Mammary epithelial cell (primary cell): ENCODE data around the gene DAG1.

Experiments used
- CTCF ChIP-seq, 2 donors: IDR thresholded peaks in 1 of 2; conservative IDR thresholded peaks in 1 of 2; 2 replicates each; pipeline ENCODE4 v1.5.1; 2011 to 2012; ENCODE audit warnings: inconsistent platforms in 2 of 2, low read length in 2 of 2, mild to moderate bottlenecking in 2 of 2, control low read depth in 1 of 2, low read depth in 1 of 2; ENCODE audit not compliant: insufficient read depth in 1 of 2; ENCODE audit errors: extremely low read depth in 1 of 2
- EZH2 ChIP-seq: IDR thresholded peaks from 2 replicates; pipeline ENCODE4 v1.6.1; 2012; ENCODE audit warnings: low read length, inconsistent platforms, borderline replicate concordance

GRCh38 chr3:49523756-49524747 is 54.0 kb downstream of the DAG1 start:
- TF ChIP-seq CTCF (conservative IDR thresholded peaks at IDR 0.05 in 1 of 2, IDR thresholded peaks at IDR 0.05 in 1 of 2; ENCODE audit: extremely low read depth in 1 of 2, insufficient read depth in 1 of 2, low read depth in 1 of 2, low read length in 2 of 2) (no peak), EZH2 (no peak)
